IPS DF 4.7 (cell line): ENCODE measurements around the gene TNRC6A.
A peak's percentile ranks its signal among the peaks of the same experiment; 100 is the strongest.
"Not testable (repeated sequence)": the region's sequence is repeated elsewhere in the genome, so short reads cannot be mapped to it uniquely, and the experiment has no call there.

Experiments
- DNase-seq: peaks from one replicate; pipeline ENCODE4 v3.0.0-alpha.2; 2013; ENCODE audit warnings: low spot score; ENCODE audit errors: extremely low read depth

Gene TNRC6A

DNA sequence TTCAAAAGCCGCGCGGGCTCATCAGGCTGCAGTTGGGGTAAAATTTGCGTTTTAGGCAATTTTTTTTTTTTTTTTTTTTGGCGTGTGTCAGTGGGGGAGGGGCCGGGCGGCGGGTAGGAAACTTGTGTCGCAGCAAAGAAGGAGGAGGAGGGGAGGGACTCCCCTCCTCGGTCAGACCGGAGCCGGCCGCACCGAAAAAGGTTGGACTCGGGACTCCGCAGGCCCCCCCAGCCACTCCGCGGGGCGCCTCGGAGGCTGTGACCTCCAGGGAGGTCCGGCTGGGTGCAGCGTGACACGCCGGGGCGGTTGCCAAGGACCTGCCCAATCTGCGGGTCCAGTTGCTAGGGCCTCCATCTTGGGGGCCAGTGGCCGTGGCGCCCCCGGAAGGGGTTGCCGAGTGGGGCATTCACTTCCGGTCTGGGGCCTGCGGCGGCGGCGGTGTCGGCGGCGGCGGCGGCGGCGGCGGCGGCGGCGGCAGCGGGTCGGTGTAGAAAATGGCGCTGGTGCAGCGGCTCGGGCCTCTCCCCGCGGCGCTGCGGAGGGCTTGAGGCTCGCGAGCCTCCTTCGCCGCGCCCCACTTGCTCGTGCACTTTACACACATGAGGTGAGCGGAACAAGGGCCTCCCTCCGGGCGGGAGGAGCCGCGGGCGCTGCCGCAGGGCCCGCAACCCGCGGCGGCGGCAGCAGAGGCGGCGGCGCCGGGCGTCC lies at the start of gene TNRC6A:
TSS of gene TNRC6A (plus strand) at position 409 of the 708 bp plus-strand sequence. CDS start at position 600, 191 bp downstream.
- DNase-seq, result peak; percentile 30

DNA sequence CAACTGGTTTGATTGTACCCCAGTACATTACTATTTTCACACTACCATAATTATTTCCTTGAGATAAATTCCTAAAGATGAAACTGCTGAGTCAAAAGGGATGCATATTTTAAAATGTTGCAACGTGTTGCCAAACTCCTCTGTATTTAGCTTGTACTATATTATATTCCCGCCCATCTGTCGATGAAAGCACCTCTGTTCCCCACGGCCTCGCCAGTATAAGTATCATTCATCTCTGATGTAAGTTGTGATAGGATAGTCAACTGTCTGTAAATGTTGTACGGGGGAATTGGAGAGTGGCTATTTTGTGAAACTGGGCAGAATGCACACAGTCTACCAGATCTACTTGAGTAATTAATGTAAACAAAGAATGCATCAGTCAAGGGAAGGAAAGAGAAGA lies 47.7 kb upstream of the TNRC6A start:
- no peak for DNase-seq

DNA sequence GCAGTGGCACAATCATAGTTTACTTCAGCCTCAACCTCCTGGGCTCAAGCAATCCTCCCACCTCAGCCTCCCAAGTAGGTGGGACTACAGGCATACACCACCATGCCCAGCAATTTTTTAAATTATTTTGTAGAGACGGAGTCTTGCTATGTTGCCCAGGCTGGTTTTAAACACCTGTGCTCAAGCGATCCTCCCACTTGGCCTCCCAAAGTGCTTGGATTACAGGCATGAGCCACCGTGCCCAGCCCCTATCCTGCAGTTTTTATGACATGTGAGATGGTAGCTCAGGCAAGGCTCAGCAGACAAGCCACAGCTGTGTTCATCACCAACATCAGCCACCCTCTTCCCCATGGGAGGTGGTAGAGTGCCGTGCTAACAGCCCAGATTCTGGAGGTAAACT lies 46.2 kb upstream of the TNRC6A start:
- no peak for DNase-seq

DNA sequence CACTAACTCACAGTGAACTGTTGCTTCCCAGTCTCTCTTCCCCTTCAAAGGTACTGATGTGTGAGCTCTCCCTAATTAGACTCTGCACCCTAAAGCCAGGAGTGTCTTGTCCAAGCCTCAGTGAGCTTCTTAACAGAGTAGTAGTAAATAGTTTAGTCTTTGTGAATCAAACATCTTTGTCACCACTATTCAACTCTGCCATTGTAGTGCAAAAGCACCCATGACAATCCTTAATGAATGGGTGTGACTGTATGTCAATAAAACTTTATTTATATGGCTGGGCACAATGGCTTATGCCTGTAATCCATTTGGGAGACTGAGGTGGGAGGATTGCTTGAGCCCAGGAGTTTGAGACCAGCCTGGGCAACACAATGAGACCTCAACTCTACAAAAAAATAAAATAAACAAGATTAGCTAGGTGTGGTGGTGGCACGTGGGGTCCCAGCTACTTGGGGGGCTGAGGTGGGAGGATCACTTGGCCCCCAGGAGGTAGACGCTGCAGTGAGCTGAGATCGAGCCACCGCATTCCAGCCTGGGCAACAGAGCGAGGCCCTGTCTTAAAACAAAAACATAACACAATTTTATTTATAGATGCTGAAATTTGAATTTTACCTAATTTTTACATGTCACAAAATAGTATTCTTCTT lies 45.5 kb upstream of the TNRC6A start:
- DNase-seq, result no peak

DNA sequence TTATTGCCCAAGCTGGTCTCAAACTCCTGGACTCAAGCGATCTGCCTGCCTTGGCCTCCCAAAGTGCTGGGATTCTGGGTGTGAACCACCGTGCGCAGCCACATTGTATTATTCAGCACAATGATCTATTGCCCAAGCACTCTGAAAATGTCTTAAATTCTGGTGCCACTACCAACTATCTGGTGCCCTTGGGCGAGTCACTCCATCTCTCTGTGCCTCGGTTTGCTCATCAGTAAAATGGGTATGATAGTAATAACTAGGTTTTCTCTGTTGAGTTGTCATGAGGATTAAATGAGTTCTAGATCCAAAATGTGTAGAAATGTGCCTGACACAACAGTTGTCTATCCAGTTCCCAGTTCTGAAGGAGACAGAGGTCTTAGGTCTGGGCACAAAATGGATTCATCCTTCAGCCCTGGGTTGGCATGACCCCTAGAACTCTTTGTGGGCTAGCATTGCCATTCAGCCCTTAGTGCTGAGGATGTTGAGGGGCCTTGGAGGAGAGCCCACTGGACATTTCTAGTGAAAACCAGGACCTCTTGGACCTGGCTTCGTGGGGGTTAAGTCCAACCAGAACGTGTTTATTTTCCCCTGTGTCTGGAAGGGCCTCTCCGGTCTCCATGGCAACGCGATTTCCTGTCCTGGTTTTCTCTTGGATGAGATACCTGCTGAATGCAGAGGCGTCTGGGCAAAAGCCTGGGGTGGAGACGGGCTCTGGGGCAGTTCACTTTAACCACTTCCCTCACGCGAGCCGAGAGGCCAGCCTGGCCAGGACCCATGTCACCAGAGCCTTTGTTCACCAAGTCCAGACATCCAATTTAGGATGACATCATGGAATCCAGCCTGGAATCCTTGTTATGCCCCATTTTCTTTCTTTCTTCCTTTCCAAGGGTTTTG lies 43.7 kb upstream of the TNRC6A start:
- no peak for DNase-seq

DNA sequence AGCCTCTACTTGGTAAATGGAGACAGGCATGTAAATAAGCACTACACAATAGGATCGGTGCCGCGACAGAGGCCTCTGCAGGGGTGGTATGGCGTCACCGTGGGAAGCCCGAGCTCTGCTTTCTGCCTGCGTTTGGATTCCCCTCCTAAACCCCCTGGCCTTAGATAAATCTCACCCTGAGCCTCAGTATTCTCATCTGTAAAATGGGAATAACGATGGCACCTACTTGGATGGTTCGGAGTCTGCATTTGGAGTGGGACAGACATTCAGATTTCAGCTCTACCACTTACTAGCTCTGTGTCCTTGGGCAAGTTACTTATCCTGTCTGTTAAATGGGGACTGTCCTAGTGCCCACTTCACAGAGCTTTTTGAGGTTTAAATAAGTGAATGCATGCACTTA lies 42.8 kb upstream of the TNRC6A start:
- no peak for DNase-seq

DNA sequence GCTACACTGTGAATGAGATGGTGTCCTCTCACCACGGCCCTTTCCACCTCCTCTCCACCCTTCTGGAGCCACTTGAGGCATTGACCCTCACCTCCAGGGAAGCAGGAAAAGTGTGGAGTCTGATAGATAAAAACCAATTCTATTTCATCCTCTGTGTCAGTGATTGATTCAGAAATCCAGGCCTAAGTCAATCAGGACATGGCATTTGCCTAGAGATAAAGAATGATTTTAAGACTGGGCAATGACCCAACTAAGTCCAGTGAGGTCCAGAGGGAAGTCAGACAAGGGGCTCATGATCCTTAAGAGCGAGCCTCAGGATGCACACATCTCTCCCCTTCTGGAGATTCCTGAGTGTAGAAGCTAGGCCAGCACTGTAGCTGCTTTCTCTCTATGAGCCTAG lies 41.1 kb upstream of the TNRC6A start:
- DNase-seq, result no peak

DNA sequence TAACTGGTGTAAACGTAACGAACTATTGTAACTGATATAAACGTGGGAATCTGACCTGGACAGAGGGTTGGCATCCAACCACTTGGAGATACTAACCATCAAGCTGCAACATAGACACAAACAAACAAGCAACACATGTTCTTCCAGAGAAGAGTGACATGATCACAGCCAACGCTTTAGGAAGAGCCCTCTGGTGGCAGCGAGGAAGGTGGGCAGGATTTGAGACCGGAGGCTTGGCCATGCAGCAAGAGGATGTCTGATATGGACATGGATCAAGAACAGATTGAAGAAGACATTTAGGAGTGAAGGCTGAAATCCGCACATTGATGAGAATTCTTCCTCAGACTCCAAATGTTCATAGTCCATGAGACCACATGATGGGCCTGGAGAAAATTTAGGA lies 40.3 kb upstream of the TNRC6A start:
- no peak for DNase-seq

DNA sequence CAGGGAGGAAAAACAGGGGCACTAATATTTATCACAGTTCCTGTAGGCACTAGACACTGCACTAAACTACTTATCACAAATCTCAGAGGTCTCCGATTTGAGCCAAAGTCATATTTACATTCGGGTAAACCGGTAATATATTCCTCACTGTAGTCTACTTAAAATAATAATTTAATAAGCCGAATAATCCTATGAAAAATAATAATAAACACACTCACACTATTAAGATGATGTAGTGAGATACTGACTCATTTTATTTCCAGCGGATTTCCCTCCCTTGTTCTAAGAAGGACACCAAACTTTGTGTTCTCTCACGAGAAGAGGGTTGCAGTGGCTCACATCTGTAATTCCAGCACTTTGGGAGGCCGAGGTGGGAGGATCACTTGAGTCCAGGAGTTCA lies 36.6 kb upstream of the TNRC6A start:
- DNase-seq, result no peak

DNA sequence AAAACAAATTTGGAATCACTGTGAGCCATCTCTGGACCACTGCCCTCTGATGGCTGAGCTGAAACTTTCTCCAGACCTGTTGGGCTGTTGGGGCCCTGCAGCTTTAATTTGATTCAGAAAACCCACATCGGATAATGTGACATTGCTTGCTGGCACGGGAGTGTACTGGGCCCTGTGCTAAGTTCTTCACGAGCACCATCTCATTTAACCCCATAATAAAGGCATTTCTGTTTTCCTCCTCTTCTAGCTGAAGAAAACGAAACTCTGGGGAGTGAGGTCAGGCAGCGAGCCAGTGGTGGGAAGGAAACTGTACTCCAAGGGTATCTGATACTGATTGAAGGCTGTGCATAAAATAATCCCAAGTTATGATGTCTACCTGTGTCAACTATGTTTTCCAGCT lies 34.5 kb upstream of the TNRC6A start:
- DNase-seq, result no peak

DNA sequence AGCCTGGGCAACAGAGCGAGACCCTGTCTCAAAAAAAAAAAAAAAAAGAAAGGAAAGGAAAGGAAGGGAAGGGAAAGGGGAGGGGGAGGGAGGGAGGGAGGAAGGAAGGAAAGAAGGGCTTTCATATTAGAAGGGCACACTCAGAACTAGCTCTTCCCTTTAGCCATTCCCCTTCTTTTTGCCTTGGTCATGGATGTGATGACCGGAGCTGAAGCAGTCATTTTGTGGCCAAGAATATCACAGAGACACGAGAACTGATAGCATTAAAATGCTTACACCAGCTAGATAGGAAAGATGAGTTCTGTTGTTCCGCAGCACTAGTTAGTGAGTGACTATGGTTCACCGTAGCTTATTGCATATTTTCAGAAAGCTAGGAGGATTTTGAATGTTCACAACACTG lies 32.8 kb upstream of the TNRC6A start:
- DNase-seq, result no peak

DNA sequence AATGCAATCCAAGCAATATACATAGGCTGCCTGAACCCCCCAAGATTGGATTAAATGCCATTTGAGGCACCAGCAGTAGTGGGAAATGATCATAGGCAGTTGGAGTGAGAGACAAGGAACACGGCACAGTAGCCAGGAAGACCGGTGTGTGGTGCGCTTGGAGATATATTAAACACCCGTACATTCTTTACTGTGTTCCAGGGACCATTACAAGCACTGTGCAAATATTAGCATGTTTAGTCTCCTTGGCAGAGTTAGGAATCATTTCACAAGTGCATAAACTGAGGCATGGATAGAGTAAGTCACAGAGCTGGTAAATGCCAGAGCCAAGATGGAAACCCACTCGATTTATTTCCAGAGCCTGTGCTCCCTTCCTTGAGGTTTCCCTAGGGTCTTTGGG lies 31.1 kb upstream of the TNRC6A start:
- DNase-seq, result no peak

DNA sequence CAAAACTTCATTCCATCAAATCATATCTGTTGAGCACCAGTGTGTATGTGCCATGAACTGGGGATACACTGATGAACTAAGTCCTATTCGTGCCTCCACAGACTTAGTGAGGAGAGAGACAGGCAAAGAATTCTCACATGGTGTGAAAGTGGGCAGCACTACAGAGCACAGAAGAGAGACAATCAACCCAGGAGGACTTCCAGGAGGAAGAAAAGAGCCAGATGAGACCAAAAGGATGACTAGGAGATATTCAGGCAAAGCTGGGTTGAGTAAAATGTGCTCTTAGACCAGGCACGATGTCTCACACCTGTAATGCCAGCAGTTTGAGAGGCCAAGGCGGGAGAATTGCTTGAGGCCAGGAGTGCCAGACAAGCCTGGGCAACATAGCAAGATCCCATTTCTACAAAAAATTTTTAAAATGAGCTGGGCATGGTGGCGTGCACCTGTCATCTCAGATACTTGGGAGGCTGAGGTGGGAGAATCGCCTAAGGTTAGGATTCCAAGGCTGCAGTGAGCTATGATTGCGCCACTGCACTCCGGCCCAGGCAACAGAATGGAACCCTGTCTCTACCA lies 30.2 kb upstream of the TNRC6A start:
- DNase-seq, result no peak

DNA sequence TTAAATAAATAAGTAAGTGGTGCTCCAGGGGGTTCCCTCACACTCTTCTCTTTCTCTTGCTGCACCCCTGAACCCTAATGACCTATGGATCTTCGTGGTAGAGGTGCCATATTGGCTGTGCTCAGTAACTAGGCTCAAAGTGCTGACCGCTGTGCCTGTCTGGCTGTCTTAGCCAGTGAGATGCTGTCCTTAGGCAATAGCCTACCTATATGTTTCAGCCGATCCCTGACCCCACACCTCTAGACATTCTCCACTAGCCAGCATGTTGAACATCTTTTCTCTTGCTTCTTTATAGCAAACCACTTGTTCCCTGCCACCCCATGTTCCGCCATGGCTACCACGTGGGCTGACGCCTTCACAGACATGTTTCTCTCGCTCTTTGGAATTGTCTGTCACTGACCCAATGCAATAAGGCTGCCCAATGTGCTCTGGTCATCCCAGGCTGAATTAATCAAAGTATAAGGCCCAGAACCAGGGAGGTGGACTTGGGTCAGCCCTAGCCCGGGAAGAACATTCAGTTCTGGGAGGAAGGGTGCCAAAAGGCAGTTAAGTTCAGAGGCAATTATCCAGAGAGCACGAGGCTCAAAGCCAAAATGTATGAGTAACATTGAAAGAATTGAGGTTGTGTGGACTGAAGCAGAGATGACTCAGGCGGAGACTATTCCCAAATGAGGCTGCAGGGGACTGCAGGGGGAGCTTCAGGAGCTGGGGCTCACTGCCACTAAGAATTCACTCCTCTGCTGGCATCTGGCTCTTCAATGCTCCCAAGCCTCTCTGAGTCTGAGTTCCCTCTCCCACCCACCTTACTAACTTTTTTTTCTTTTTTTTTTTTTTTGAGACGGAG lies 28.7 kb upstream of the TNRC6A start:
- DNase-seq, result no peak

DNA sequence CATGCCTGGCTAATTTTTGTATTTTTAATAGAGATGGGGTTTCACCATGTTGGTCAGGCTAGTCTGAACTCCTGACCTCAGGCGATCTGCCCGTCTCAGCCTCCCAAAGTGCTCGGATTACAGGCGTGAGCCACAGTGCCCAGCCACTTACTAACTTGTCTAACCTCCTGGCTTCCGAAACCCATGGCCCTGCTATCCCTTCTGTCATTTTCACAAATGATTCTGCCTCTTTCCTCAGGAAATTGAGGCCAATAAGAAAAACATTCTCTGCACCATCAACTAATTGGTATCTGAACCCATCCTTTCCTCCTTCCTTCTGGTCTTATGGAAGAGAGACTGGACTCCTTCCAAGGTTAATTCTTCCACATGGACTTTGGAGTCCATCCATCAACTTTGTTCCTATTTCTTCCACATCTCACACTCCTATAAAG lies 27.9 kb upstream of the TNRC6A start:
- no peak for DNase-seq

DNA sequence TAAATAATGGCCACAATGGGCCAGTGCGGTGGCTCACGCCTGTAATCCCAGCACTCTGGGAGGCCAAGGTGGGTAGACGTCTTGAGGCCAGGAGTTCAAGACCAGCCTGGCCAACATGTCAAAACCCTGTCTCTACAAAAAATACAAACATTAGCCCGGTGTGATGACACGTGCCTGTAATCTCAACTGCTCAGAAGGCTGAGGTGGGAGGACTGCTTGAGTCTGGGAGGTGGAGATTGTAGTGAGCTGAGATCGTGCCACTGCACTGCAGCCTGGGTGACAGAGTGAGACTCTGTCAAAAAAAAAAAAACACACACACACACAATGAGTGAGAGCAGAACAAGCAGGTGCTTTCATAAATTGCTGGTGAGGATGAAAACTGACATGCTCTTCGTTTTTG lies 21.7 kb upstream of the TNRC6A start:
- not testable (repeated sequence) for DNase-seq

DNA sequence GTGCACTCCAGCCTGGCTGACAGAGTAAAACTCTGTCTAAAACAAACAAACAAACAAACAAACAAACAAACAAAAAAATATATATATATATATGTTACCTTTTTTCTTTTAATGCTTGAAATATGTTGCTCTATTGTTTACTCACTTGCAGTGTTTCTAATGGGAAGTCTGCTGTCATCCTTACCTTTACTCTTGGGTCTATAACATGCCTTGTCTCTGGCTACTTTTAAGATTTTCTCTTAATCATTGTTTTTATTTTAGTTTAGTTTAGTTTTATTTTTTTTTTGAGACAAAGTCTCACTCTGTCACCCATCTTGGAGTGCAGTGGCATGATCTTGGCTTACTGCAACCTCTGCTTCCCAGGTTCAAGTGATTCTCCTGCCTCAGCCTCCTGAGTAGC lies 16.1 kb upstream of the TNRC6A start:
- DNase-seq, result no peak

DNA sequence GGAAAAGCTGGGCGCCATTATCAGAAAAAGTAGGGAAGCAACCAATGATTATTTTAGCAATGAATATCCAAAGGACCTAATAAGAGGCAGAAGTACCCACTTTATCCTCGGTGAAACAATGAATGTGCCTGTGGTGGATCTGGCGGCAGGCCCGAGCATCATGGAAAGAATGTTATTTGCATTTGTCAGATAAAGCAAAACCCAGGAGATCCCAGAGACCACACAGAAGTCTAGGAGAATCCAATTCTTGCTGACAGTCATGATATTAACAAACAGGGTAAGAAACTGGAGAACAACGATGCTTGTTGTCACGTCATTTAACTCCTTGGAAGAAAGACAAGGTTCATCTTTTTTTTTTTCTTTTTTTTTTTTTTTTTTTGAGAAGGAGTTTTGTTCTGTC lies 12.0 kb upstream of the TNRC6A start:
- DNase-seq, result no peak

DNA sequence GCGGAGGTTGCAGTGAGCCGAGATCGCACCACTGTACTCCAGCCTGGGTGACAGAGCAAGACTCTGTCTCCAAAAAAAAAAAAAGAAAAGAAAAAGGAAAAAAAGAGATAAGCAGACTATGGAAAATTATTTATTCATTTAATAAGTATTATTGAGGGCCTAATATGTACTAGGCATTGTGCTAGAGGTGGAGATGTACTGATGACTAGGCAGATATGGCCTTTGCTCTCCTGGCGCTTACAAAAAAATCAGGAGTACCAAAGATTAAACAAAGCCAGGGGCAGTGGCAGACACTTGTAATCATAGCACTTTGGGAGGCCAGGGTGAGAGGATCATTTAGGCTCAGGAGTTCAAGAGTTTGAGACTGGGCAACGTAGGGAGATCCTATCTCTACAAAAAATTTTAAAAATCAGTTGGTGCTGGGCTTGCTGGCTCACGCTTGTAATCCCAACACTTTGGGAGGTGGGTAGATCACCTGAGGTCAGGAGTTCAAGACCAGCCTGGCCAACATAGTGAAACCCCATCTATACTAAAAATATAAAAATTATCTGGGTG lies 10.4 kb upstream of the TNRC6A start:
- DNase-seq, result no peak

DNA sequence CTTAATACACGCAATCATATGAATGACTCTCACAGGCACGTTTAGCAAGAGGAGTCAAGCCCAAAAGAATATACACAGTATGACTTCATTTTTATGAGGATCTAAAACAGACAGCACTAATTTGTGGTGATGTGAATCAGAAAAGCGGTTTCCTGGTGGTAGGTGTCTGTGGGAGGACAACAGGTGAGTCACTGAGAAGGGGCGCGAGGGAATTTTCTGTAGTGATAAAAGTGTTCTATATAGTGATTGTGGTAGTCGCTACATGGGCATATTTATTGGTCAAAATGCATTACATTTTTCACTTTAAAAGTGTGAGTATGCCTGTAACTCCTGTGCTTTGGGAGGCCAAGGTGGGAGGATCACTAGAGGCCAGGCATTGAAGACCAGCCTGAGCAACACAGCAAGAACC lies 7.6 kb upstream of the TNRC6A start:
- no peak for DNase-seq

DNA sequence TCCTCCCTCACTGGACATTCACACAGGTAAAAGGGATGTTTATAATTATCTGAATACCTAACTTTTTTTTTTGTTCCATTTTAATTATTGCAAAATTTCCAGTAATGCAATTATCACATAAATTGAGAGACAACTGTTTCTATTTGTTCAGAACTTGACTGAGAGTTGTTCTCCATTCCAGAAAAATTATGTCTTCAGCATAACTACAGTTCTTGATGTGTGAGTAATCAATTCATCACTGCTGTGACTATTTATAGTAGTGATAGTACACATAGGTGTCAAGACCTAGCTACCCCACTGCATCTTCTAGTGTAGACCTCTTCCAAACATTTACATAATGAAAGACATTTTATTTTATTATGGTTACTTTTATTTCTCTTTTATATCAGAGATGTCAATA lies 5.8 kb upstream of the TNRC6A start:
- DNase-seq, result no peak
